Measurements from ENCODE around the gene UVRAG. TPM values are rescaled to one million over a fixed set of nuclear protein-coding genes. Genes with fewer than 3 reads are reported as not detected.

UVRAG gene
- total and polyA plus RNA-seq, 2 donors (not counting 1 experiment from before 2014, with no cell fraction given), result 37.7 to 94.1 TPM

GRCh38 chr11:76049511-76049910 lies 234.5 kb downstream of the UVRAG start:
- no peaks in the 10 kb centered on the region for H3K4me1 ChIP-seq (ENCODE audit: control insufficient read depth in 2 of 2, insufficient read depth in 2 of 2, low read length in 2 of 2)
- Mint-ChIP-seq H3K9me3 (ENCODE audit: insufficient read depth) (peaks cover 23% of the 10 kb centered on the region), H3K4me3 (no peak overlapping the region), H3K27ac (no peak overlapping the region), H3K27me3 (no peaks in the 10 kb centered on the region), H3K4me1 (peaks cover 9% of the 10 kb centered on the region)
- DNase-seq (no peak), ATAC-seq (ENCODE audit: low read depth) (no peak)
- peaks cover 5 to 42% (median 20%) of the 10 kb centered on the region in 3 donors for H3K9me3 ChIP-seq (ENCODE audit: control extremely low read depth in 1 of 3, control insufficient read depth in 2 of 3, insufficient read depth in 1 of 3, low read length in 2 of 3)
- peaks cover 16% of the 10 kb centered on the region for H3K79me2 ChIP-seq (ENCODE audit: control insufficient read depth, insufficient read depth, low read length)
- H3K36me3 ChIP-seq (replicated peaks in 1 of 2; ENCODE audit: control extremely low read depth in 1 of 2, control insufficient read depth in 1 of 2, extremely low read depth in 1 of 2, insufficient read depth in 2 of 2, low read length in 1 of 2), result peaks cover 3 to 47% of the 10 kb centered on the region in 2 experiments
- intact Hi-C loops (cut with micrococcal nuclease), result no loop called here
- no peaks in the 10 kb centered on the region for H3K27me3 ChIP-seq (replicated peaks in 1 of 4; ENCODE audit: control extremely low read depth in 1 of 4, control insufficient read depth in 3 of 4, insufficient read depth in 4 of 4, low read length in 3 of 4)
- no peak overlapping the region for H3K9ac ChIP-seq (ENCODE audit: low read length)
- H3K27ac ChIP-seq (ENCODE audit: low read length in 2 of 2), result no peak overlapping the region
- ChIA-PET CTCF (no interaction called here), POLR2A (no interaction called here)
- no peak for TF ChIP-seq EZH2 (IDR thresholded peaks at IDR 0.05; ENCODE audit: borderline replicate concordance, insufficient read depth, low read depth, low read length, poor library complexity, severe bottlenecking)
- TF ChIP-seq, protein P1, sequence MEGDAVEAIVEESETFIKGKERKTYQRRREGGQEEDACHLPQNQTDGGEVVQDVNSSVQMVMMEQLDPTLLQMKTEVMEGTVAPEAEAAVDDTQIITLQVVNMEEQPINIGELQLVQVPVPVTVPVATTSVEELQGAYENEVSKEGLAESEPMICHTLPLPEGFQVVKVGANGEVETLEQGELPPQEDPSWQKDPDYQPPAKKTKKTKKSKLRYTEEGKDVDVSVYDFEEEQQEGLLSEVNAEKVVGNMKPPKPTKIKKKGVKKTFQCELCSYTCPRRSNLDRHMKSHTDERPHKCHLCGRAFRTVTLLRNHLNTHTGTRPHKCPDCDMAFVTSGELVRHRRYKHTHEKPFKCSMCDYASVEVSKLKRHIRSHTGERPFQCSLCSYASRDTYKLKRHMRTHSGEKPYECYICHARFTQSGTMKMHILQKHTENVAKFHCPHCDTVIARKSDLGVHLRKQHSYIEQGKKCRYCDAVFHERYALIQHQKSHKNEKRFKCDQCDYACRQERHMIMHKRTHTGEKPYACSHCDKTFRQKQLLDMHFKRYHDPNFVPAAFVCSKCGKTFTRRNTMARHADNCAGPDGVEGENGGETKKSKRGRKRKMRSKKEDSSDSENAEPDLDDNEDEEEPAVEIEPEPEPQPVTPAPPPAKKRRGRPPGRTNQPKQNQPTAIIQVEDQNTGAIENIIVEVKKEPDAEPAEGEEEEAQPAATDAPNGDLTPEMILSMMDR (IDR thresholded peaks at IDR 0.05), result no peak
- whole genome bisulfite sequencing (ENCODE audit: insufficient coverage), result no CpG with 5 or more reads among the region's 3 CpGs
- peaks cover 11% of the 10 kb centered on the region for H4K20me1 ChIP-seq (ENCODE audit: control insufficient read depth, insufficient read depth, low read length, poor library complexity, severe bottlenecking)
- H2AFZ ChIP-seq (ENCODE audit: insufficient read depth, low read depth, low read length, poor library complexity, severe bottlenecking), result no peak overlapping the region
- no peak overlapping the region for H3K4me3 ChIP-seq (ENCODE audit: control extremely low read depth in 1 of 5, extremely low read depth in 1 of 5, insufficient read depth in 1 of 5, low read depth in 2 of 5, low read length in 4 of 5)
- no peak overlapping the region for H3K4me2 ChIP-seq (replicated peaks; ENCODE audit: low read depth, low read length, poor library complexity, severe bottlenecking)

- H3K27ac ChIP-seq (ENCODE audit: low read length in 2 of 2), result no peak overlapping the region
- H3K4me1 ChIP-seq (ENCODE audit: control insufficient read depth in 2 of 2, insufficient read depth in 2 of 2, low read length in 2 of 2), result no peaks in the 10 kb centered on the region
- no peak for DNase-seq
- ATAC-seq (ENCODE audit: low read depth), result no peak
- Mint-ChIP-seq H3K4me3 (no peak overlapping the region), H3K9me3 (ENCODE audit: insufficient read depth) (peaks cover 16% of the 10 kb centered on the region), H3K4me1 (peaks cover 21% of the 10 kb centered on the region), H3K27ac (no peak overlapping the region), H3K27me3 (no peaks in the 10 kb centered on the region)
- CTCF ChIA-PET, result no interaction called here
- H4K20me1 ChIP-seq (ENCODE audit: control insufficient read depth, insufficient read depth, low read length, poor library complexity, severe bottlenecking), result peaks cover 18% of the 10 kb centered on the region
- no peak overlapping the region for H3K9ac ChIP-seq (ENCODE audit: low read length)
- intact Hi-C loops (cut with micrococcal nuclease), result no loop called here
- POLR2A ChIA-PET, result interaction anchor here (0.6 kb wide), 1 partner anchor 50 kb away, joined by 4 read pairs; no protein-coding TSS in a partner anchor
- no peaks in the 10 kb centered on the region for H3K27me3 ChIP-seq (replicated peaks in 1 of 4; ENCODE audit: control extremely low read depth in 1 of 4, control insufficient read depth in 3 of 4, insufficient read depth in 4 of 4, low read length in 3 of 4)
- H3K9me3 ChIP-seq (ENCODE audit: control extremely low read depth in 1 of 3, control insufficient read depth in 2 of 3, insufficient read depth in 1 of 3, low read length in 2 of 3), result peaks cover 5 to 29% (median 13%) of the 10 kb centered on the region in 3 donors
- no peak overlapping the region for H3K4me2 ChIP-seq (replicated peaks; ENCODE audit: low read depth, low read length, poor library complexity, severe bottlenecking)
- 84% methylated on average over 2 of the region's 2 CpGs for WGBS (ENCODE audit: insufficient coverage)
- H3K79me2 ChIP-seq (ENCODE audit: control insufficient read depth, insufficient read depth, low read length), result peaks cover 16% of the 10 kb centered on the region
- no peak overlapping the region for H2AFZ ChIP-seq (ENCODE audit: insufficient read depth, low read depth, low read length, poor library complexity, severe bottlenecking)
- H3K36me3 ChIP-seq (replicated peaks in 1 of 2; ENCODE audit: control extremely low read depth in 1 of 2, control insufficient read depth in 1 of 2, extremely low read depth in 1 of 2, insufficient read depth in 2 of 2, low read length in 1 of 2), result peaks cover 4 to 37% of the 10 kb centered on the region in 2 experiments
- H3K4me3 ChIP-seq (ENCODE audit: control extremely low read depth in 1 of 5, extremely low read depth in 1 of 5, insufficient read depth in 1 of 5, low read depth in 2 of 5, low read length in 4 of 5), result no peak overlapping the region
- no peak for TF ChIP-seq EZH2 (IDR thresholded peaks at IDR 0.05; ENCODE audit: borderline replicate concordance, insufficient read depth, low read depth, low read length, poor library complexity, severe bottlenecking)
- TF ChIP-seq, protein P1 (IDR thresholded peaks at IDR 0.05), result no peak
These were observed 236.9 kb downstream of the UVRAG start for GRCh38 chr11:76051937-76052336.
